ENCODE results near the gene BTD. TPM values are rescaled to one million over a fixed set of nuclear protein-coding genes. Genes with fewer than 3 reads are reported as not detected.
"Not testable (repeated sequence)": the region's sequence is repeated elsewhere in the genome, so short reads cannot be mapped to it uniquely, and the experiment has no call there.

BTD gene
- total RNA-seq, 1 experiment from 2014 or later: 7.7 TPM

- Mint-ChIP-seq H3K4me3 (ENCODE audit: low read depth, unreplicated experiment) (no peak overlapping the region), H3K27me3 (ENCODE audit: unreplicated experiment) (no peaks in the 10 kb centered on the region), H3K27ac (ENCODE audit: unreplicated experiment) (no peak overlapping the region), H3K4me1 (ENCODE audit: low read depth, unreplicated experiment) (peaks cover 23% of the 10 kb centered on the region), H3K36me3 (ENCODE audit: insufficient read depth, unreplicated experiment) (no peaks in the 10 kb centered on the region), H3K9me3 (ENCODE audit: low read depth, unreplicated experiment) (no peaks in the 10 kb centered on the region)
- intact Hi-C loops (cut with micrococcal nuclease; ENCODE audit: unreplicated experiment): no loop called here
- no TSS peak for BruUV-seq (replicated peaks)
- TF ChIP-seq CTCF (IDR thresholded peaks at IDR 0.05; ENCODE audit: unreplicated experiment): no peak
- no peak for DNase-seq
- CTCF ChIA-PET: no interaction called here
These were observed 9.5 kb downstream of the BTD start for GRCh38 chr3:15611018-15611417.

DNA sequence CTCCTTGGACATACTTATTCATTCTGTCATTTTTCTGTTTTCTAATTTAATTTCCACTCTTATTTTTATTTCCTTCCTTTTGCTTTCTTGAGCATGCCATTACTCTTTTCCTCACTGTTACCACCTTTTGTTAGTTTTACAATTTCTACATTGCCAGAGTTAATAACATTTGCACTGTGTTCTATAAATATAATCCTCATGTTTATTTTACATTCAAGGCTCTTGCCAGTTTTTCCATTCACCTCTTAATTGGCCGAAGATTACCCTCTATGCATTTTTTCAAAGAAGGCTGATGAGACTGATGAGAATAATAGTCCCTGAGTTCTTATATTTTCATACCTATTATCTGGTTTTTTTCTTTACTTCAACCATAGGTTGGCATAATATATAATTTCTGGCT lies 10.5 kb downstream of the BTD start:
- H3K4me1 Mint-ChIP-seq (ENCODE audit: low read depth, unreplicated experiment): peaks cover 13% of the 10 kb centered on the region
- DNase-seq: no peak
- TF ChIP-seq CTCF (IDR thresholded peaks at IDR 0.05; ENCODE audit: unreplicated experiment): no peak
- H3K27me3 Mint-ChIP-seq (ENCODE audit: unreplicated experiment): no peaks in the 10 kb centered on the region
- intact Hi-C loops (cut with micrococcal nuclease; ENCODE audit: unreplicated experiment): no loop called here
- BruUV-seq (replicated peaks): no TSS peak
- no peak overlapping the region for H3K27ac Mint-ChIP-seq (ENCODE audit: unreplicated experiment)
- H3K9me3 Mint-ChIP-seq (ENCODE audit: low read depth, unreplicated experiment): no peaks in the 10 kb centered on the region
- H3K4me3 Mint-ChIP-seq (ENCODE audit: low read depth, unreplicated experiment): no peak overlapping the region
- CTCF ChIA-PET: no interaction called here
- H3K36me3 Mint-ChIP-seq (ENCODE audit: insufficient read depth, unreplicated experiment): no peaks in the 10 kb centered on the region

- TF ChIP-seq CTCF (IDR thresholded peaks at IDR 0.05; ENCODE audit: unreplicated experiment): no peak
- H3K36me3 Mint-ChIP-seq (ENCODE audit: insufficient read depth, unreplicated experiment): no peaks in the 10 kb centered on the region
- CTCF ChIA-PET: no interaction called here
- DNase-seq: no peak
- no peaks in the 10 kb centered on the region for H3K4me1 Mint-ChIP-seq (ENCODE audit: low read depth, unreplicated experiment)
- intact Hi-C loops (cut with micrococcal nuclease; ENCODE audit: unreplicated experiment): no loop called here
- no peaks in the 10 kb centered on the region for H3K9me3 Mint-ChIP-seq (ENCODE audit: low read depth, unreplicated experiment)
- H3K27me3 Mint-ChIP-seq (ENCODE audit: unreplicated experiment): no peaks in the 10 kb centered on the region
- BruUV-seq (replicated peaks): no TSS peak
- H3K4me3 Mint-ChIP-seq (ENCODE audit: low read depth, unreplicated experiment): no peak overlapping the region
- H3K27ac Mint-ChIP-seq (ENCODE audit: unreplicated experiment): no peak overlapping the region
These were observed 13.4 kb downstream of the BTD start for GRCh38 chr3:15614958-15615357.

- Mint-ChIP-seq H3K36me3 (ENCODE audit: insufficient read depth, unreplicated experiment) (no peaks in the 10 kb centered on the region), H3K4me1 (ENCODE audit: low read depth, unreplicated experiment) (no peaks in the 10 kb centered on the region), H3K27ac (ENCODE audit: unreplicated experiment) (no peak overlapping the region), H3K27me3 (ENCODE audit: unreplicated experiment) (no peaks in the 10 kb centered on the region), H3K4me3 (ENCODE audit: low read depth, unreplicated experiment) (no peak overlapping the region), H3K9me3 (ENCODE audit: low read depth, unreplicated experiment) (no peaks in the 10 kb centered on the region)
- intact Hi-C loops (cut with micrococcal nuclease; ENCODE audit: unreplicated experiment): no loop called here
- DNase-seq: no peak
- BruUV-seq (replicated peaks): no TSS peak
- CTCF ChIA-PET: no interaction called here
- no peak for TF ChIP-seq CTCF (IDR thresholded peaks at IDR 0.05; ENCODE audit: unreplicated experiment)
These were observed 14.5 kb downstream of the BTD start for GRCh38 chr3:15616053-15616452.

DNA sequence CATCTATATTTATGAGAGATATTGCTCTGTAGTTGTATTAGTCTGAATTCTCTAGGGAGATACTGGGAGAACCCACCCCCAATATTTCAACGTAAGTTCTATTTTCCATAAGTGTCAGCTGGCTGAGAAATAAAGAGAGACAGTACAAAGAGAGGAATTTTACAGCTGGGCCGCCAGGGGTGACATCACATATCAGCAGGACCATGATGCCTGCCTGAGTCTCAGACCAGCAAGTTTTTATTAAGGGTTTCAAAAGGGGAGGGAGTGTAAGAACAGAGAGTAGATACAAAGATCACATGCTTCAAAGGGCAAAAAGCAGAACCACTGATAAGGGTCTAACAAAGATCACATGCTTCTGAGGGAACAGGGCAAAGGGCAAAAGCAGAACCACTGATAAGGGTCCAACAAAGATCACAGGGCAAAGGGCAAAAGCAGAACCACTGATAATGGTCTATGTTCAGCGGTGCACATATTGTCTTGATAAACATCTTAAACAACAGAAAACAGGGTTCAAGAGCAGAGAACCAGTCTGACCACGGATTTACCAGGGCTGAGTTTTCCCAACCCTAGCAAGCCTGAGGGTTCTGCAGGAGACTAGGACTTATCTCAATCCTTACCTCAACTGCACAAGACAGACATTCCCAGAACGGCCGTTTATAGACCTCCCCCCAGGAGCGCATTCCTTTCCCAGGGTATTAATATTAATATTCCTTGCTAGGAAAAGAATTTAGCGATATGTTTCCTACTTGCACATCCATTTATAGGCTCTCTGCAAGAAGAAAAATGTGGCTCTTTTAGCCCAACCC lies 18.3 kb downstream of the BTD start:
- BruUV-seq (replicated peaks); H3K27me3 Mint-ChIP-seq (ENCODE audit: unreplicated experiment); DNase-seq; intact Hi-C loops (cut with micrococcal nuclease; ENCODE audit: unreplicated experiment); CTCF ChIA-PET; H3K4me1 Mint-ChIP-seq (ENCODE audit: low read depth, unreplicated experiment); H3K4me3 Mint-ChIP-seq (ENCODE audit: low read depth, unreplicated experiment); H3K9me3 Mint-ChIP-seq (ENCODE audit: low read depth, unreplicated experiment); H3K36me3 Mint-ChIP-seq (ENCODE audit: insufficient read depth, unreplicated experiment); H3K27ac Mint-ChIP-seq (ENCODE audit: unreplicated experiment): not testable (repeated sequence)
